ENCODE results near the gene ITGB1.
A peak's percentile ranks its signal among the peaks of the same experiment; 100 is the strongest.
"Not testable (repeated sequence)": the region's sequence is repeated elsewhere in the genome, so short reads cannot be mapped to it uniquely, and the experiment has no call there.

The ITGB1 gene

DNA sequence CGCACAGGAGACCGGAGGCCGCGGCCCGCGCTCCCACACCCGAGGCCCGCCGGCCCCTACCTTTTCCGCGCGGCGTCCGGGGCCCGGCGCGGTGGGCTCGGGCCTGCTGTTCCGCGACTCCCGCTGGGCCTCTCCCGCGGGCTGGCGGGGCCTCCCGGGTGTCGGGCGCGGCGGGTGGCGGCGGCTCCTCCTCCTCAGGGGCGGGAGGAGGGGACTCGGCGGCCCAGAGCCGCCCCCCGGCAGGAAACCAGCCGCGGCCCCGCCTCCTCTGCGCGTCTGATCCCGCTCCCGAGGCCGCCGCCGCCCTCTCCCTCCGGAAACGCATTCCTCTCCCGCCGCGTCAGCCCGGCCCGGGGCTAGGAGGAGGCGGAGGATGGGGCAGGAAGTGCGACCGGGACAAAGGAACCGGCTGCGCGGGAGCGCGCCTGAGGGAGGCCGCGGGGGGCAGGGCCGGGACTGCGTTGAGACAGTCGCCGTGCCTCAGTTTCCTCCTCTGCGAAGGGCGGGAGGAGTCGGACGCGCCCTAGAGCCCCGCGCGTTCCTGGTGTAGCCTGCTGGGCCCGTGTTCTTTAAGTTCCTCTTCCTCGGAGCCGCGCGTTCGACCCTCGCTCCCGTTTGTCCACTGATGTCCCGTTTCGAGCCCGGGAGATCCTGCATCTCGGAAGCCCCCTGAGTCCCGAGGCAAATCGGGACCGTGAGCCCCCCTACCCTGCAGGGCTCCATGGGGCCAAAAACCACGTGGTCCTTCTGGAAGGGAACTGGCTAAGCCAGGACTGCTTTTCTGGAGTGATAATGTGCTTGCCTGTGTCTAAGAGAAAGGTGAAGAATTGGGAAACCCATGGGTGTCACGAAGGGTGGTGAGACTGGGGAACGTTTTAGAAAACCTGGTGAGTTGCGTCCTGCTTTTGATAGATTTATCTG lies at the start of gene ITGB1:
ITGB1 (minus strand) TSS at position 146 of the 921 bp plus-strand sequence. CDS start 22,672 bp downstream, outside the sequence.
- H3K4me1 ChIP-seq (ENCODE audit: control insufficient read depth in 2 of 2, insufficient read depth in 2 of 2, low read length in 2 of 2): peaks cover 12 to 27% of the 10 kb centered on the region in 2 donors
- H3K27ac ChIP-seq (ENCODE audit: low read depth in 2 of 2, low read length in 2 of 2): peak within 1 kb of the TSS; percentile 93 to 95
- H3K4me3 ChIP-seq (ENCODE audit: low read length in 2 of 2): peak within 1 kb of the TSS; percentile 95 to 96
- H3K27me3 ChIP-seq (ENCODE audit: control insufficient read depth in 2 of 2, insufficient read depth in 2 of 2, low read length in 2 of 2): no peaks in the 10 kb centered on the region
- H3K36me3 ChIP-seq (ENCODE audit: control insufficient read depth in 2 of 2, insufficient read depth in 2 of 2, low read length in 2 of 2): no peaks in the 10 kb centered on the region
- H3K9ac ChIP-seq (ENCODE audit: low read depth in 1 of 2, low read length in 2 of 2): peak within 1 kb of the TSS; percentile 97 to 99
- H3K9me3 ChIP-seq (ENCODE audit: control insufficient read depth in 2 of 2, low read length in 2 of 2): no peaks in the 10 kb centered on the region

DNA sequence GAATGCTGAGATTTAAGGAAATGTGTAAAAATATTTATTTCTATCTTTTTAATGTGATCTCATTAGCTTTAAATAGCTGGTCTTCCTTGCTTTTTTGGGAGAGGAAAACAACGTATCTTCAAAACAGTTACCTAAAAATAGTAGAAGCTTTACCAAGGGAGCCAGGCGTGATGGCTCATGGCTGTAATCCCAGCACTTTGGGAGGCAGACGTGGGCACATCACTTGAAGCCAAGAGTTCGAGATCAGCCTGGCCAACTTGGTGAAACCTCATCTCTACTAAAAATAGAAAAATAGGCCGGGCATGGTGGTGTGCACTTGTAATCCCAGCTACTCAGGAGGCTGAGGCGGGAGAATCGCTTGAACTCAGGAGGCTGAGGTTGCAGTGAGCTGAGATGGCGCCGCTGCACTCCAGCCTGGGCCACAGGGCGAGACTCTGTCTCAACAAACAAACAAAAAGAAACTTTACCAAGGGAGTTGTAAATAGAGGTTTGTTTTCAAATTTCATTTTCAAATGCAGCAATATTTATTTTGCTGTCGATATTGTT lies 48.4 kb upstream of the ITGB1 start:
- Histone ChIP-seq H3K9ac (ENCODE audit: low read depth in 1 of 2, low read length in 2 of 2) (no peak overlapping the region), H3K4me3 (ENCODE audit: low read length in 2 of 2) (no peak overlapping the region), H3K27me3 (ENCODE audit: control insufficient read depth in 2 of 2, insufficient read depth in 2 of 2, low read length in 2 of 2) (no peaks in the 10 kb centered on the region)

DNA sequence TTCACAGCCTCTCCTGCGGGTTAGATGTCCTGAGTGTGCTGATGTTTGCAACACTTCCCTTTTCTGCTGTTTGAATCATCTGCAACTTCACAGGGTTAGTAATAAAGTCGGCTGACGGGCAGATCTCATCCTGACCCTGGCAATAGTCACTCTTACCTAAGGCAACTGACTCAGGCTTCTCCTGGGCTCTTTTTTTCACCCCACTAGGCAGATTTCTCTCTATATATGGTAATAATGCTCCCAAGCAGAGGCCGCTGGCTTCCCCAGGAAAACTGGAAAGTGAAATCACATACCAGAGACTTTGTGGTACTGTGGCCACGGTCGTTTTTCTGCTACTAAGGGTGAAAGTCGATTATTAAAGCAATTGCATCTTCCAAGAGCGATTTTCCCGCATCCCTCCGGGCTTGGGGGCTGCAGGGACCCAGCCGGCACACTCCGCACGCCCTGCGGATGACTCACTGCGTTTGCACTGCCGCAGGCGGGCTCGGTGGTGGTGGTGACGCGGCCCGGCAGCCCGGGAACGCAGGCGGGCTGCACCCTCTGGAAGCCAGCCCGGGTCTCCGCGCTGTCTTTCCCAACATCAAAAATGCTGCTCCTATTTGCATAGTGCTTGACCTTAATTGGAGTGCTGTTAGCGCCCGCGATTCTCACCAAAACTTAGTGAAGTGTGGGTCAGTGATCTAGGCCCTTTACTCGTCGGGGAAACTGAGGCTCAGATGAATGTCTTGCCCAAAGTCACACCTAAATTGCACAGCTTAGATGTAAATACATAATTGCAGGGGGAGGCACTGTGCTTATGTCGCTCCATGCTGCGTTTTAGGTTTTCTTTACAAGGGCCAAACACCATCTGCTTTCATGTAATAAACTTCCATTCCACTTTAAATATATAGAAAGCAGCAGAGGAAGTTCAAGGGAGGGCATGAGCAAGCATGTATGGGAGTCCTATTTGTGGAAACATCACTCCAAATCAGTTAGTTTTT lies 47.6 kb upstream of the ITGB1 start:
- H3K36me3 ChIP-seq (ENCODE audit: control insufficient read depth in 2 of 2, insufficient read depth in 2 of 2, low read length in 2 of 2): no peaks in the 10 kb centered on the region
- peak overlapping the region; percentile 61 to 83 for H3K4me3 ChIP-seq (ENCODE audit: low read length in 2 of 2)
- peaks cover 10 to 15% of the 10 kb centered on the region in 2 donors for H3K4me1 ChIP-seq (ENCODE audit: control insufficient read depth in 2 of 2, insufficient read depth in 2 of 2, low read length in 2 of 2)
- H3K27me3 ChIP-seq (ENCODE audit: control insufficient read depth in 2 of 2, insufficient read depth in 2 of 2, low read length in 2 of 2): no peaks in the 10 kb centered on the region
- H3K9ac ChIP-seq (ENCODE audit: low read depth in 1 of 2, low read length in 2 of 2): peak overlapping the region; percentile 57 to 61
- no peaks in the 10 kb centered on the region for H3K9me3 ChIP-seq (ENCODE audit: control insufficient read depth in 2 of 2, low read length in 2 of 2)
- peak overlapping the region; percentile 63 to 72 for H3K27ac ChIP-seq (ENCODE audit: low read depth in 2 of 2, low read length in 2 of 2)

More for the DNA sequence above, 48.4 kb upstream of the ITGB1 start:
- Histone ChIP-seq H3K36me3 (ENCODE audit: control insufficient read depth in 2 of 2, insufficient read depth in 2 of 2, low read length in 2 of 2) (no peaks in the 10 kb centered on the region), H3K27ac (ENCODE audit: low read depth in 2 of 2, low read length in 2 of 2) (peak overlapping the region in 1 of 2 donors; percentile 63), H3K4me1 (ENCODE audit: control insufficient read depth in 2 of 2, insufficient read depth in 2 of 2, low read length in 2 of 2) (peaks cover 10 to 15% of the 10 kb centered on the region in 2 donors), H3K9me3 (ENCODE audit: control insufficient read depth in 2 of 2, low read length in 2 of 2) (no peaks in the 10 kb centered on the region)

GRCh38 chr10:33001908-33002492 lies 44.0 kb upstream of the ITGB1 start:
- no peaks in the 10 kb centered on the region for H3K36me3 ChIP-seq (ENCODE audit: control insufficient read depth in 2 of 2, insufficient read depth in 2 of 2, low read length in 2 of 2)
- H3K27me3 ChIP-seq (ENCODE audit: control insufficient read depth in 2 of 2, insufficient read depth in 2 of 2, low read length in 2 of 2): no peaks in the 10 kb centered on the region
- H3K27ac ChIP-seq (ENCODE audit: low read depth in 2 of 2, low read length in 2 of 2): no peak overlapping the region
- H3K4me1 ChIP-seq (ENCODE audit: control insufficient read depth in 2 of 2, insufficient read depth in 2 of 2, low read length in 2 of 2): peaks cover 4 to 8% of the 10 kb centered on the region in 2 donors
- H3K9me3 ChIP-seq (ENCODE audit: control insufficient read depth in 2 of 2, low read length in 2 of 2): no peaks in the 10 kb centered on the region
- H3K4me3 ChIP-seq (ENCODE audit: low read length in 2 of 2): no peak overlapping the region
- no peak overlapping the region for H3K9ac ChIP-seq (ENCODE audit: low read depth in 1 of 2, low read length in 2 of 2)

DNA sequence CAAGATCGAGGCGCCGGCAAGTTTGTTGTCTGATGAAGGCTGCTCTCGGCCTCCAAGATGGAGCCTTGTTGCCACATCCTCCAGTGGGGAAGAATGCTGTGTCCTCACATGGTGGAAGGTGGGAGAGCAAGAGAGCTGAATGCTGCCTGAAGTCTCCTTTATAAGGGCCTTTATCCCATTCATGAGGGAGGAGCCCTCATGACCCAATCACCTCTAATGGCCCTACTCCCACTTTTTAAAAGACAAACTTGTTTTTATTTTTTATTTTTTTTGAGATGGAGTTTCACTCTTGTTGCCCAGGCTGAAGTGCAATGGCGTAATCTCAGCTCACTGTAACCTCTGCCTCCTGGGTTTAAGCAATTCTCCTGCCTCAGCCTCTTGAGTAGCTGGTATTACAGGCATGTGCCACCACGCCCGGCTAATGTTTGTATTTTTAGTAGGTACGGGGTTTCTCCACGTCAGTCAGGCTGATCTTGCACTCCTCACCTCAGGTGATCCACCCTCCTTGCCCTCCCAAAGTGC lies 40.1 kb upstream of the ITGB1 start:
- not testable (repeated sequence) for H3K27me3 ChIP-seq (ENCODE audit: control insufficient read depth in 2 of 2, insufficient read depth in 2 of 2, low read length in 2 of 2); H3K4me1 ChIP-seq (ENCODE audit: control insufficient read depth in 2 of 2, insufficient read depth in 2 of 2, low read length in 2 of 2); H3K9ac ChIP-seq (ENCODE audit: low read depth in 1 of 2, low read length in 2 of 2); H3K36me3 ChIP-seq (ENCODE audit: control insufficient read depth in 2 of 2, insufficient read depth in 2 of 2, low read length in 2 of 2); H3K27ac ChIP-seq (ENCODE audit: low read depth in 2 of 2, low read length in 2 of 2); H3K9me3 ChIP-seq (ENCODE audit: control insufficient read depth in 2 of 2, low read length in 2 of 2); H3K4me3 ChIP-seq (ENCODE audit: low read length in 2 of 2)

GRCh38 chr10:32995751-32996150 lies 37.7 kb upstream of the ITGB1 start:
- H3K9ac ChIP-seq (ENCODE audit: low read depth in 1 of 2, low read length in 2 of 2): no peak overlapping the region
- no peak overlapping the region for H3K27ac ChIP-seq (ENCODE audit: low read depth in 2 of 2, low read length in 2 of 2)
- no peaks in the 10 kb centered on the region for H3K36me3 ChIP-seq (ENCODE audit: control insufficient read depth in 2 of 2, insufficient read depth in 2 of 2, low read length in 2 of 2)
- H3K4me3 ChIP-seq (ENCODE audit: low read length in 2 of 2): no peak overlapping the region
- H3K9me3 ChIP-seq (ENCODE audit: control insufficient read depth in 2 of 2, low read length in 2 of 2): no peaks in the 10 kb centered on the region
- H3K4me1 ChIP-seq (ENCODE audit: control insufficient read depth in 2 of 2, insufficient read depth in 2 of 2, low read length in 2 of 2): peaks cover 0 to 2% of the 10 kb centered on the region in 2 donors
- no peaks in the 10 kb centered on the region for H3K27me3 ChIP-seq (ENCODE audit: control insufficient read depth in 2 of 2, insufficient read depth in 2 of 2, low read length in 2 of 2)

GRCh38 chr10:32995066-32995622 lies 37.1 kb upstream of the ITGB1 start:
- Histone ChIP-seq H3K27ac (ENCODE audit: low read depth in 2 of 2, low read length in 2 of 2) (no peak overlapping the region), H3K9ac (ENCODE audit: low read depth in 1 of 2, low read length in 2 of 2) (no peak overlapping the region), H3K4me1 (ENCODE audit: control insufficient read depth in 2 of 2, insufficient read depth in 2 of 2, low read length in 2 of 2) (peaks cover 0 to under 1% of the 10 kb centered on the region in 2 donors), H3K4me3 (ENCODE audit: low read length in 2 of 2) (no peak overlapping the region), H3K27me3 (ENCODE audit: control insufficient read depth in 2 of 2, insufficient read depth in 2 of 2, low read length in 2 of 2) (no peaks in the 10 kb centered on the region), H3K36me3 (ENCODE audit: control insufficient read depth in 2 of 2, insufficient read depth in 2 of 2, low read length in 2 of 2) (no peaks in the 10 kb centered on the region), H3K9me3 (ENCODE audit: control insufficient read depth in 2 of 2, low read length in 2 of 2) (no peaks in the 10 kb centered on the region)

DNA sequence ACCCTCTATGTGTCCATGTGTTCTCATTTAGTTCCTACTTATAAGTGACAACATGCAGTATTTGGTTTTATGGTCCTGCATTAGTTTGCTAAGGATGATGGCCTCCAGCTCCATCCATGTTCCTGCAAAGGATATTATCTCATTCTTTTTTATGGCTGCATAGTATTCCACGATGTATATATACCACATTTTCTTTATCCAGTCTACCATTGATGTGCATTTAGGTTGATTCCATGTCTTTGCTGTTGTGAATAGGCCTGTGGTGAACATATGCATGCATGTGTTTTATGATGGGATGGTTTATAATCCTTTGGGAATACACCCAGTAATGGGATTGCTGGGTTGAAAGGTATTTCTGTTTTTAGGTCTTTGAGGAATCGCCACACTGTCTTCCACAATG lies 36.6 kb upstream of the ITGB1 start:
- H3K9ac ChIP-seq (ENCODE audit: low read depth in 1 of 2, low read length in 2 of 2); H3K9me3 ChIP-seq (ENCODE audit: control insufficient read depth in 2 of 2, low read length in 2 of 2); H3K4me3 ChIP-seq (ENCODE audit: low read length in 2 of 2); H3K27ac ChIP-seq (ENCODE audit: low read depth in 2 of 2, low read length in 2 of 2); H3K27me3 ChIP-seq (ENCODE audit: control insufficient read depth in 2 of 2, insufficient read depth in 2 of 2, low read length in 2 of 2); H3K4me1 ChIP-seq (ENCODE audit: control insufficient read depth in 2 of 2, insufficient read depth in 2 of 2, low read length in 2 of 2); H3K36me3 ChIP-seq (ENCODE audit: control insufficient read depth in 2 of 2, insufficient read depth in 2 of 2, low read length in 2 of 2): not testable (repeated sequence)

- not testable (repeated sequence) for H3K27me3 ChIP-seq (ENCODE audit: control insufficient read depth in 2 of 2, insufficient read depth in 2 of 2, low read length in 2 of 2); H3K4me3 ChIP-seq (ENCODE audit: low read length in 2 of 2); H3K36me3 ChIP-seq (ENCODE audit: control insufficient read depth in 2 of 2, insufficient read depth in 2 of 2, low read length in 2 of 2); H3K9me3 ChIP-seq (ENCODE audit: control insufficient read depth in 2 of 2, low read length in 2 of 2); H3K9ac ChIP-seq (ENCODE audit: low read depth in 1 of 2, low read length in 2 of 2); H3K4me1 ChIP-seq (ENCODE audit: control insufficient read depth in 2 of 2, insufficient read depth in 2 of 2, low read length in 2 of 2); H3K27ac ChIP-seq (ENCODE audit: low read depth in 2 of 2, low read length in 2 of 2)
These were observed 34.3 kb upstream of the ITGB1 start for GRCh38 chr10:32992310-32992709.
